ENCODE data around the gene NUDT3. TPM values are rescaled to one million over a fixed set of nuclear protein-coding genes. Genes with fewer than 3 reads are reported as not detected.

NUDT3 gene
- total RNA-seq, 4 donors from 2014 or later: 40.0 to 71.9 (median 50.6) TPM

DNA sequence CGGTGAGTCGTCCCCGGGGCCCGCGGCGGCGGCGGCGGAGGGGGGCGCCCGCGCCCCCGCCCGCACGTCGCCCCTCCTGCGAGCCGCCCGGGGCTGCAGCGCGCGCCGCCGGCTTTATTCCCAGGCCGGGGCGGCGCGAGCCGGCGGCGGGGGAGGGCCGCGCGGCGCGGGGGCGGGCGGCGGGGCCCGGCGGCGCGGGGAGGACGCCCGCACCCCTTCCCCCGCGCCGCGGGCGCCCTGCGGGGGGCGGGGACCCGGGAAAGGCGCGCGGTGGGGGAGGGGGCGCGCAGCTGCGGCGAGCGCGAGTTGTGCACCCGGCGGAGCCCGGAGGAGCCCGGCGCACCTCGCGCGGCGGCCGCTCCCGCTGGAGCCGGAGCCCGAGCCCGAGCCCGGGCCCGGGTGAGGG, 155.2 kb downstream of the NUDT3 start:
- in situ Hi-C loops (cut with MboI; ENCODE audit: low sequenced_read_pairs in 4 of 4): no loop called here
- Histone ChIP-seq H3K4me1 (peaks cover 7 to 11% of the 10 kb centered on the region in 2 donors), H3K36me3 (peaks cover 0 to 11% of the 10 kb centered on the region in 2 donors), H3K27ac (peak overlapping the region; percentile 94 to 98 (median 96)), H3K27me3 (no peaks in the 10 kb centered on the region), H3K4me3 (peak overlapping the region; percentile 69 to 92 (median 80)), H3K9me3 (no peaks in the 10 kb centered on the region)
- DNase-seq: no peak
- no peak for TF ChIP-seq POLR2A (IDR thresholded peaks at IDR 0.05)
- TF ChIP-seq CTCF (IDR thresholded peaks at IDR 0.05 in 4 of 5, conservative IDR thresholded peaks at IDR 0.05 in 1 of 5): no peak
- ATAC-seq: peak; percentile 33 to 49
- intact Hi-C loops (cut with DNase I; ENCODE audit: low total_unique reads): no loop called here

- intact Hi-C loops (cut with DNase I; ENCODE audit: low total_unique reads): no loop called here
- ATAC-seq: peak; percentile 78 to 81
Observed at GRCh38 chr6:34236443-34237315, 155.8 kb downstream of the NUDT3 start, which contains the start of gene HMGA1. TSS of gene HMGA1 (plus strand) at chr6:34236873. CDS start at chr6:34240781, 3,908 bp downstream.

DNA sequence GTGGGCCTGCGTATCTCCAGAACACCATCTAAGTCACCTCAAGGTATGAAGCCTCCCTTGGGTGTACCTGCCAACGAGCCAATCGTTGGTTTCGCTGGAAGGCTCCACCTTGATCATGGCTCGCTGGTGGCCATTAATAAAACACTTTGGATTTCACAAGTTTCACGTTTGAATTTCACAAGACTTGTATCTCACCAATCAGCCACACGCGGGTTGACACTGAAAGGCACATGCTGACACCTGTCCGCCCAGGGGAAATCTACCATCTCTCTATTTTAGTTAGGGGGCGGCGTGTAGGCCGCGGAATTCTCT, 156.4 kb downstream of the NUDT3 start:
- Histone ChIP-seq H3K27me3 (no peaks in the 10 kb centered on the region), H3K4me3 (peak overlapping the region; percentile 69 to 78 (median 76)), H3K9me3 (no peaks in the 10 kb centered on the region), H3K4me1 (peaks cover 7 to 11% of the 10 kb centered on the region in 2 donors), H3K36me3 (peaks cover 0 to 6% of the 10 kb centered on the region in 2 donors), H3K27ac (peak overlapping the region; percentile 94 to 98 (median 96))
- no peak for DNase-seq
- intact Hi-C loops (cut with DNase I; ENCODE audit: low total_unique reads): no loop called here
- ATAC-seq: no peak
- TF ChIP-seq POLR2A (IDR thresholded peaks at IDR 0.05) (no peak), CTCF (IDR thresholded peaks at IDR 0.05 in 4 of 5, conservative IDR thresholded peaks at IDR 0.05 in 1 of 5) (no peak)
- in situ Hi-C loops (cut with MboI; ENCODE audit: low sequenced_read_pairs in 4 of 4): no loop called here

More at GRCh38 chr6:34236443-34237315, 155.8 kb downstream of the NUDT3 start, which contains the start of gene HMGA1:
- Histone ChIP-seq H3K4me1 (peaks cover 7 to 11% of the 10 kb centered on the region in 2 donors), H3K27me3 (no peaks in the 10 kb centered on the region), H3K36me3 (peaks cover 0 to 11% of the 10 kb centered on the region in 2 donors), H3K9me3 (no peaks in the 10 kb centered on the region), H3K4me3 (peak within 1 kb of the TSS; percentile 69 to 92 (median 80)), H3K27ac (peak within 1 kb of the TSS; percentile 94 to 98 (median 96))
- peak; percentile 87 to 92 for DNase-seq
- in situ Hi-C loops (cut with MboI; ENCODE audit: low sequenced_read_pairs in 4 of 4): no loop called here
- TF ChIP-seq CTCF (IDR thresholded peaks at IDR 0.05 in 4 of 5, conservative IDR thresholded peaks at IDR 0.05 in 1 of 5) (no peak), POLR2A (IDR thresholded peaks at IDR 0.05) (peak; percentile 93 to 99)

GRCh38 chr6:34235307-34236130, 156.9 kb downstream of the NUDT3 start:
- in situ Hi-C loops (cut with MboI; ENCODE audit: low sequenced_read_pairs in 4 of 4): no loop called here
- ATAC-seq (no peak), DNase-seq (no peak)

More at GRCh38 chr6:34235307-34236130, 156.9 kb downstream of the NUDT3 start:
- H3K9me3 ChIP-seq: no peaks in the 10 kb centered on the region
- no peaks in the 10 kb centered on the region for H3K27me3 ChIP-seq
- H3K4me3 ChIP-seq: peak overlapping the region; percentile 69 to 78 (median 76)
- peak overlapping the region; percentile 94 to 98 (median 96) for H3K27ac ChIP-seq
- H3K4me1 ChIP-seq: peaks cover 7 to 11% of the 10 kb centered on the region in 2 donors
- peaks cover 0 to under 1% of the 10 kb centered on the region in 2 donors for H3K36me3 ChIP-seq
- TF ChIP-seq POLR2A (IDR thresholded peaks at IDR 0.05) (no peak), CTCF (IDR thresholded peaks at IDR 0.05 in 4 of 5, conservative IDR thresholded peaks at IDR 0.05 in 1 of 5) (no peak)
- intact Hi-C loops (cut with DNase I; ENCODE audit: low total_unique reads): no loop called here

All from gastrocnemius medialis (tissue), 4 donors.